Panc1 (cell line): Measurements from ENCODE around the gene ZNF384. TPM values are rescaled to one million over a fixed set of nuclear protein-coding genes. Genes with fewer than 3 reads are reported as not detected.

ENCODE experiments used
- ATAC-seq: fragments of 200-7000 bp; cut with Tn5 transposase; 2 replicates; pipeline ENCODE4 v1.9.1; 2020; ENCODE audit warnings: mild to moderate bottlenecking, moderate library complexity
- BruUV-seq: library from RNA; stranded (reverse); fragments of 400-500 nt; replicated peaks from 2 replicates; lab custom pipeline; 2021; lab: Mats Ljungman, UMichigan
- CTCF ChIA-PET: fragments of 300-600 bp; sonication (Branson Sonifier 250); formaldehyde crosslinking; loops from one replicate; lab custom pipeline; 2022; ENCODE audit warnings: antibody characterized with exemption; lab: Charles Lee
- POLR2A ChIA-PET: fragments of 300-600 bp; sonication (Branson Sonifier 250); formaldehyde crosslinking; loops from one replicate; lab custom pipeline; 2022; ENCODE audit warnings: antibody characterized with exemption; lab: Charles Lee
- DNase-seq: peaks from one replicate; pipeline ENCODE4 v3.0.0-alpha.2; 2010; ENCODE audit warnings: low read depth, low spot score
- H3K27ac ChIP-seq: 2 replicates; pipeline ENCODE4 v1.5.1; 2011; ENCODE audit warnings: mild to moderate bottlenecking, low read length, inconsistent platforms
- H3K27me3 ChIP-seq: fragments of 200-500 bp; sonication (Bioruptor generic); 2 replicates; pipeline ENCODE4 v1.6.0; 2014; ENCODE audit warnings: low read length, inconsistent platforms; ENCODE audit not compliant: control insufficient read depth, insufficient read depth
- H3K36me3 ChIP-seq: fragments of 200-500 bp; sonication (Bioruptor generic); 2 replicates; pipeline ENCODE4 v1.5.1; 2014; ENCODE audit warnings: inconsistent platforms, mild to moderate bottlenecking, low read length, moderate library complexity; ENCODE audit not compliant: control insufficient read depth, insufficient read depth
- H3K4me1 ChIP-seq: 2 replicates; pipeline ENCODE4 v1.5.1; 2011; ENCODE audit warnings: inconsistent platforms, mild to moderate bottlenecking, low read length, moderate library complexity; ENCODE audit not compliant: control insufficient read depth, insufficient read depth
- H3K4me3 ChIP-seq, 2 experiments: 2 replicates each; pipeline ENCODE4 v1.5.1; 2011 to 2012; ENCODE audit warnings: low read depth in 2 of 2, low read length in 2 of 2, mild to moderate bottlenecking in 2 of 2, inconsistent platforms in 1 of 2, moderate library complexity in 1 of 2
- H3K9me3 ChIP-seq: fragments of 200-500 bp; sonication (Bioruptor generic); 2 replicates; pipeline ENCODE4 v1.5.1; 2014; ENCODE audit warnings: low read depth, mild to moderate bottlenecking, inconsistent platforms, low read length, moderate library complexity; ENCODE audit not compliant: control insufficient read depth, insufficient read depth
- CTCF ChIP-seq: fragments of 450-650 bp; IDR thresholded peaks from 2 replicates; pipeline ENCODE4 v1.5.1; 2017; ENCODE audit warnings: mild to moderate bottlenecking
- POLR2AphosphoS5 ChIP-seq: IDR thresholded peaks from 2 replicates; pipeline ENCODE4 v1.6.1; 2012; ENCODE audit warnings: mild to moderate bottlenecking, low read depth, low read length, moderate library complexity
- REST ChIP-seq, 2 experiments: IDR thresholded peaks; 2 replicates each; pipeline ENCODE4 v1.6.1; 2011 to 2012; ENCODE audit warnings: low read depth in 2 of 2, control low read depth in 1 of 2, low read length in 1 of 2, mild to moderate bottlenecking in 1 of 2, moderate library complexity in 1 of 2; ENCODE audit not compliant: insufficient read depth in 1 of 2
- SIN3A ChIP-seq: IDR thresholded peaks from 2 replicates; pipeline ENCODE4 v1.6.1; 2012; ENCODE audit warnings: low read depth, mild to moderate bottlenecking, low read length, moderate library complexity, borderline replicate concordance; ENCODE audit not compliant: insufficient read depth
- TCF7L2 ChIP-seq: IDR thresholded peaks from 2 replicates; pipeline ENCODE4 v1.6.1; 2011; ENCODE audit warnings: mild to moderate bottlenecking, low read depth, low read length, inconsistent platforms
- in situ Hi-C: cut with HindIII; loops from 2 replicates; pipeline ENCODE4 v1.10.0; 2016; ENCODE audit warnings: low sequenced_read_pairs, low pct_unique_long_range_greater_than_20kb
- intact Hi-C: fragments of 100-400 bp; cut with micrococcal nuclease; formaldehyde crosslinking; loops from one replicate; pipeline ENCODE4 v1.10.0; 2022; ENCODE audit not compliant: unreplicated experiment
- total RNA-seq: library from RNA; stranded (reverse); gene quantifications from one replicate; pipeline ENCODE4 v1.2.1, GENCODE V29; 2021; ENCODE audit not compliant: unreplicated experiment

The ZNF384 gene
- total RNA-seq, 1 experiment from 2014 or later = 54.3 TPM

DNA sequence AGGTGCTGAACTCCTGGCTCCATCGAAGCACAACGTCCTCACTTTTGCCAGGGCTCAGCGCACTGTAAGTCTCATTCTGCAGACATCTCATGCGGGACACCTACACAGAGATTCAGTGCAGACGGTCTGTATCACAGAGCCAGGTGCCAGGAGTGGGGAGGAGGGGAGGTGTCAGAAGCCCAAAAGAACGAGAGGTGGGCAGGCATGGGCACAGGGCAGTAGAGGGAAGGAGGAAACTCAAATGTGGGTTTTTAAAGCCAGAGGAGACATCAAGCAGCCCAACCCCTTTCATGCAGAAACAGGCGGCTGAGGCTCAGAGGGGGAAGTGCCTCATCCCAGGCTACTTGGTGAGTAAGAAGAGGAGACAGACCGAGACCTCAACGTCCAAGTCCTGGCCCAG, 50.9 kb downstream of the ZNF384 start:
- DNase-seq (no peak), ATAC-seq (no peak)
- H3K27ac ChIP-seq = no peak overlapping the region
- intact Hi-C loops (no loop called here), in situ Hi-C loops (no loop called here)
- H3K36me3 ChIP-seq = no peaks in the 10 kb centered on the region
- ChIA-PET CTCF (no interaction called here), POLR2A (no interaction called here)
- no peak for TF ChIP-seq SIN3A
- TF ChIP-seq REST (IDR thresholded peaks at IDR 0.05; ENCODE audit: insufficient read depth in 1 of 2, low read depth in 2 of 2, low read length in 1 of 2) = no peak
- TF ChIP-seq CTCF = no peak
- TF ChIP-seq POLR2AphosphoS5 = no peak
- TF ChIP-seq TCF7L2 = no peak
- H3K9me3 ChIP-seq = no peaks in the 10 kb centered on the region
- H3K4me1 ChIP-seq = no peaks in the 10 kb centered on the region
- no peaks in the 10 kb centered on the region for H3K27me3 ChIP-seq
- BruUV-seq = no TSS peak
- H3K4me3 ChIP-seq = no peak overlapping the region

- ChIA-PET CTCF (interaction anchor here (0.6 kb wide), 1 partner anchor 315 kb away, joined by 5 read pairs; no protein-coding TSS in a partner anchor), POLR2A (no interaction called here)
- H3K9me3 ChIP-seq = no peaks in the 10 kb centered on the region
- no peaks in the 10 kb centered on the region for H3K27me3 ChIP-seq
- intact Hi-C loops = no loop called here
- no peak for TF ChIP-seq POLR2AphosphoS5
- TF ChIP-seq TCF7L2 = no peak
- no peak for TF ChIP-seq REST (IDR thresholded peaks at IDR 0.05; ENCODE audit: insufficient read depth in 1 of 2, low read depth in 2 of 2, low read length in 1 of 2)
- TF ChIP-seq SIN3A = no peak
- TF ChIP-seq CTCF = no peak
- no TSS peak for BruUV-seq
- H3K4me3 ChIP-seq = no peak within 1 kb of the TSS
- no peaks in the 10 kb centered on the region for H3K4me1 ChIP-seq
- no peak for DNase-seq
- H3K27ac ChIP-seq = no peak within 1 kb of the TSS
- no peaks in the 10 kb centered on the region for H3K36me3 ChIP-seq
- in situ Hi-C loops = no loop called here
- ATAC-seq = no peak
These were observed 53.2 kb downstream of the ZNF384 start, which contains the start of gene LPAR5 for GRCh38 chr12:6635856-6636531. Gene LPAR5 (minus strand): TSS chr12:6635959. CDS start chr12:6621248, 14,711 bp downstream.
